Psoas muscle (tissue), 8 donors: ENCODE measurements around the gene RBMX. TPM values are rescaled to one million over a fixed set of nuclear protein-coding genes. Genes with fewer than 3 reads are reported as not detected.

Experiments used
- ATAC-seq, 4 donors: fragments of 200-7000 bp; cut with Tn5 transposase; one replicate each; pipeline ENCODE4 v1.9.1; 2020; ENCODE audit warnings: moderate library complexity in 3 of 4, mild to moderate bottlenecking in 2 of 4
- DNase-seq, 2 donors: peaks; one replicate each; pipeline ENCODE4 v3.0.0-alpha.2; 2020
- H3K27ac ChIP-seq: fragments of 200-600 bp; one replicate; pipeline ENCODE4 v1.8.0; 2022
- H3K27me3 ChIP-seq, 3 donors: fragments of 200-600 bp in 1 of 3; one replicate each; pipeline versions ENCODE4 v1.6.1 to v1.8.0; 2013 to 2022; ENCODE audit warnings: low read length in 2 of 3, mild to moderate bottlenecking in 2 of 3, moderate library complexity in 1 of 3; ENCODE audit not compliant: insufficient read depth in 3 of 3
- H3K36me3 ChIP-seq, 2 donors: fragments of 200-600 bp in 1 of 2; one replicate each; pipeline versions ENCODE4 v1.6.1 to v1.8.0; 2013 to 2022; ENCODE audit warnings: low read depth in 1 of 2, mild to moderate bottlenecking in 1 of 2, moderate library complexity in 1 of 2; ENCODE audit not compliant: insufficient read depth in 1 of 2
- H3K4me1 ChIP-seq: fragments of 200-600 bp; one replicate; pipeline ENCODE4 v1.8.0; 2022
- H3K4me3 ChIP-seq: fragments of 200-600 bp; one replicate; pipeline ENCODE4 v1.8.0; 2022; ENCODE audit warnings: mild to moderate bottlenecking
- H3K9me3 ChIP-seq: fragments of 200-600 bp; one replicate; pipeline ENCODE4 v1.8.0; 2022
- WGBS, 3 donors: extraction: QIAGEN DNeasy Blood & Tissue Kit; methylation state at CpG; one replicate each; pipeline versions ENCODE4 v1.1.6 to v1.1.7; 2013; 5-methylcytosine and 5-hydroxymethylcytosine counted together
- intact Hi-C, 2 donors: fragments of 100-400 bp; cut with DNase I; formaldehyde crosslinking; loops; one replicate each; pipeline versions ENCODE4 v1.11.0 to v1.14.2; 2022
- polyA plus RNA-seq, 3 donors: library from polyadenylated mRNA; stranded (reverse); fragments of 200-250 nt; gene quantifications; one replicate each; pipeline ENCODE4 v1.2.3, GENCODE V29; 2013
- total RNA-seq, 4 donors: library from RNA; stranded (reverse); fragmentation: NEBNext Ultra II Directional in 2 of 4; extraction: Animal tissue kit (Norgen Biotek cat#: 25700) in 2 of 4; gene quantifications; one replicate each; pipeline versions ENCODE4 v1.2.1 to v1.2.4, GENCODE V29; 2021 to 2023
- TF ChIP-seq, protein P1 (sequence below): fragments of 200-600 bp; IDR thresholded peaks from one replicate; pipeline ENCODE4 v1.8.0; 2022; ENCODE audit warnings: antibody characterized with exemption
- donor health status: healthy with polysubstance abuse.
- donor health status: DM: no; HTN: no; CAD: no; lungs with moderate emphysema.
- donor health status: Bipolar disorder and iron deficiency.
- donor health status: healthy.
- donor health status: DM: yes; HTN: yes; CAD: no.
- donor health status: DM: no; HTN: no; CAD: no.
- donor health status: DM: no; HTN: no; CAD: no.
- donor health status: DM: yes; HTN: yes; CAD: no.

The RBMX gene
- total and polyA plus RNA-seq, 7 donors: 67.9 to 131 (median 98.9) TPM

DNA sequence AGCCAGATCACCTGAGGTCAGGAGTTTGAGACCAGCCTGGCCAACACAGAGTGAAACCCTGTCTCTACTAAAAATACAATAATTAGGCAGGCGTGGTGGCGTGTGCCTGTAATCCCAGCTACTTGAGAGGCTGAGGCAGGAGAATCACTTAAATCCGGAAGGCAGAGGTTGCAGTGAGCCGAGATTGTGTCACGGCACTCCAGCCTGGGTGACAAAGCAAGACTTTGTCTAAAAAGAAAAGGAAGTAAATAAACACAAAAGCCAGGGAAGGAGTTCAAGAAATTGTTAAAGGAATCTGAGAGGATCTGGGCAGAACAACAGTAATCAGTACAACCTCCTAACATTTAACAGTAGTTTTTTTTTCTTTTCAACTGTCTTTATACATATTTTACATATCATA lies 51.1 kb downstream of the RBMX start:
- Histone ChIP-seq H3K27ac (no peak overlapping the region), H3K27me3 (no peaks in the 10 kb centered on the region), H3K4me1 (no peaks in the 10 kb centered on the region), H3K4me3 (no peak overlapping the region), H3K36me3 (peaks cover 0 to 4% of the 10 kb centered on the region in 2 donors), H3K9me3 (no peaks in the 10 kb centered on the region)
- DNase-seq (no peak), ATAC-seq (no peak)
- intact Hi-C loops: no loop called here
- TF ChIP-seq, protein P1, sequence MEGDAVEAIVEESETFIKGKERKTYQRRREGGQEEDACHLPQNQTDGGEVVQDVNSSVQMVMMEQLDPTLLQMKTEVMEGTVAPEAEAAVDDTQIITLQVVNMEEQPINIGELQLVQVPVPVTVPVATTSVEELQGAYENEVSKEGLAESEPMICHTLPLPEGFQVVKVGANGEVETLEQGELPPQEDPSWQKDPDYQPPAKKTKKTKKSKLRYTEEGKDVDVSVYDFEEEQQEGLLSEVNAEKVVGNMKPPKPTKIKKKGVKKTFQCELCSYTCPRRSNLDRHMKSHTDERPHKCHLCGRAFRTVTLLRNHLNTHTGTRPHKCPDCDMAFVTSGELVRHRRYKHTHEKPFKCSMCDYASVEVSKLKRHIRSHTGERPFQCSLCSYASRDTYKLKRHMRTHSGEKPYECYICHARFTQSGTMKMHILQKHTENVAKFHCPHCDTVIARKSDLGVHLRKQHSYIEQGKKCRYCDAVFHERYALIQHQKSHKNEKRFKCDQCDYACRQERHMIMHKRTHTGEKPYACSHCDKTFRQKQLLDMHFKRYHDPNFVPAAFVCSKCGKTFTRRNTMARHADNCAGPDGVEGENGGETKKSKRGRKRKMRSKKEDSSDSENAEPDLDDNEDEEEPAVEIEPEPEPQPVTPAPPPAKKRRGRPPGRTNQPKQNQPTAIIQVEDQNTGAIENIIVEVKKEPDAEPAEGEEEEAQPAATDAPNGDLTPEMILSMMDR: no peak
- WGBS, 3 donors: 63 to 79% (median 74%) methylated on average over 5 of the region's 5 CpGs

DNA sequence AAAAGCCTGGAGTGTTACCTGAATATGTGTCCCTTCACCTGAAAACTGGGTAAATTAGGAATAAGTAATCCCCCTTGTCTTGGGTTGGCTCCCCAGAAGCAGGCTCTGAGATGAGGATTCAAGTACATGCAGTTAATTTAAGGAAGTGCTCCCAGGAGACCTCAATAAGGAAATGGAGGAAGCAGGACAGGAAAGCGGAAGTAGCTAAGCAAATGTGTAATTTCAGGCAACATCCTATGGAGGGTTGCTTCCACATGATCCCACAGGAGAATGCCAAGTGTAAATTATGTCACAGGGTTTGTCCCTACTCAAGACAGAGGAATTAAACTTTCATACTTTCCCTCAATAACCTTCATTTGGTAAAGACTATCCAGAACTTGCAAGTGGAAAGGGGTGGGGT lies 51.7 kb downstream of the RBMX start:
- ATAC-seq (no peak), DNase-seq (no peak)
- no peak overlapping the region for H3K4me3 ChIP-seq
- TF ChIP-seq, protein P1: no peak
- 76 to 88% (median 81%) methylated on average over 1 of the region's 1 CpG for WGBS, 3 donors
- H3K4me1 ChIP-seq: no peaks in the 10 kb centered on the region
- peaks cover 0 to 4% of the 10 kb centered on the region in 2 donors for H3K36me3 ChIP-seq
- H3K9me3 ChIP-seq: no peaks in the 10 kb centered on the region
- intact Hi-C loops: no loop called here
- no peaks in the 10 kb centered on the region for H3K27me3 ChIP-seq
- no peak overlapping the region for H3K27ac ChIP-seq

DNA sequence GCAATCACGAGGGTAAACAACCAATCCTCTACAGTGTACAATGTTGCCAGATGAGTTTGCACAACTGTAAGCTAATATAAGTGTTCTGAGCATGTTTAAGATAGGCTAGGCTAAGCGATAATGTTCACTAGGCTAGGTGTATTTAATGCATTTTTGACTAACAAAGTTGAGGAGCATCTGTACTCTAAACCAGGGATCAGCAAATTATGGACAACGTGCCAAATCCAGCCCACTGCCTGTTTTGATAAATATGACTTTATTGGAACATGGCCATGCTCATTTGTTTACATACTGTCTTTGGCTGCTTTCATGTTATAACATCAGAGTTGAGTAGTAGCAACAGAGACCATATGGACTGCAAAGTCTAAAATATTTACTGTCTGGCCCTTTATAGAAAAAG lies 53.5 kb downstream of the RBMX start:
- WGBS, 3 donors: 49 to 68% (median 62%) methylated on average over 3 of the region's 3 CpGs
- intact Hi-C loops: no loop called here

DNA sequence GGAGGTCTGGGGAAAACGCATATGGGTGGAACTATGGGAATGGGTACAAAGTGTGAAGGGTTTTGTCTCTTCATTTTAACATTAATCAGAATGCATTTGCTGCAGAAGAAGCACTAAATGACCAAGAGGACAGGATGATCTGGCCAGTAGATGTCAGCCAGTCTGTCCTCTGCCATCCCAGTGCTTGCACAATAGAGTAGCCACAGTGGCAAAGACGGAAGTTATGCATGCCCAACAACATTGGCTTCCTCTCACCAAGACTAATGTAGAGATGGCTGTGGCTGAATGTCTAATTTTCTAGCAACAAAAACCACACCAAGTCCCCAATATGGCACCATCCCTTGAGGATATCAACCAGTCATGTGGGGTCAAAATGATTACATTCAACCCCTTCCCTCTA lies 54.8 kb downstream of the RBMX start:
- 79 to 92% (median 83%) methylated on average over 2 of the region's 2 CpGs for WGBS, 3 donors
- intact Hi-C loops: no loop called here

More for the DNA sequence above, 53.5 kb downstream of the RBMX start:
- DNase-seq (no peak), ATAC-seq (no peak)
- TF ChIP-seq, protein P1: no peak
- Histone ChIP-seq H3K9me3 (no peaks in the 10 kb centered on the region), H3K4me3 (no peak overlapping the region), H3K36me3 (no peaks in the 10 kb centered on the region), H3K27ac (no peak overlapping the region), H3K4me1 (peaks cover 6% of the 10 kb centered on the region), H3K27me3 (no peaks in the 10 kb centered on the region)

More for the DNA sequence above, 54.8 kb downstream of the RBMX start:
- TF ChIP-seq, protein P1: no peak
- Histone ChIP-seq H3K36me3 (no peaks in the 10 kb centered on the region), H3K27me3 (no peaks in the 10 kb centered on the region), H3K4me1 (peaks cover 6% of the 10 kb centered on the region), H3K27ac (no peak overlapping the region), H3K4me3 (no peak overlapping the region), H3K9me3 (no peaks in the 10 kb centered on the region)
- ATAC-seq: no peak
- no peak for DNase-seq

Other genes starting within 250 kb of the RBMX start
- gene CD40LG, start 232.6 kb downstream of the RBMX start, total RNA-seq: under 1 TPM in 1 of 4 donors, not detected in 3; 0.25 TPM
- not detected for gene CD40LG, start 232.6 kb downstream of the RBMX start, polyA plus RNA-seq
- gene ARHGEF6, start 99.8 kb downstream of the RBMX start, total RNA-seq: 10 to 100 TPM; 25.4 to 70.5 (median 53.8) TPM
- 10 to 100 TPM; 11.4 to 22.5 (median 19.6) TPM for gene ARHGEF6, start 99.8 kb downstream of the RBMX start, polyA plus RNA-seq
- gene GPR101, start 153.3 kb upstream of the RBMX start, total RNA-seq: not detected
- gene GPR101, start 153.3 kb upstream of the RBMX start, polyA plus RNA-seq: not detected